Lung (tissue), 12 donors: ENCODE data around the gene YTHDC2. TPM values are rescaled to one million over a fixed set of nuclear protein-coding genes. Genes with fewer than 3 reads are reported as not detected.
A peak's percentile ranks its signal among the peaks of the same experiment; 100 is the strongest.

ENCODE experiments used
- ATAC-seq: fragments of 200-7000 bp; cut with Tn5 transposase; one replicate; pipeline ENCODE4 v1.9.1; 2020; ENCODE audit warnings: moderate number of reproducible peaks; ENCODE audit not compliant: insufficient read depth, low FRiP score
- DNase-seq, 3 donors: peaks; one replicate each; pipeline ENCODE4 v3.0.0-alpha.2; 2013 to 2017
- H3K27ac ChIP-seq, 2 donors: one replicate each; pipeline ENCODE4 v1.5.1; 2013; ENCODE audit warnings: mild to moderate bottlenecking in 2 of 2, moderate library complexity in 2 of 2, control low read depth in 1 of 2, inconsistent platforms in 1 of 2, low read depth in 1 of 2, low read length in 1 of 2
- H3K27me3 ChIP-seq, 3 donors: one replicate each; pipeline ENCODE4 v1.5.1; 2013; ENCODE audit warnings: low read length in 2 of 3; ENCODE audit not compliant: control insufficient read depth in 3 of 3, insufficient read depth in 3 of 3
- H3K36me3 ChIP-seq, 4 donors: one replicate each; pipeline ENCODE4 v1.5.1; 2013; ENCODE audit warnings: low read length in 4 of 4, mild to moderate bottlenecking in 1 of 4, moderate library complexity in 1 of 4; ENCODE audit not compliant: control insufficient read depth in 4 of 4, insufficient read depth in 4 of 4
- H3K4me1 ChIP-seq, 5 donors: one replicate each; pipeline ENCODE4 v1.5.1; 2013; ENCODE audit warnings: low read length in 5 of 5, mild to moderate bottlenecking in 2 of 5, moderate library complexity in 1 of 5; ENCODE audit not compliant: control insufficient read depth in 5 of 5, insufficient read depth in 5 of 5
- H3K4me3 ChIP-seq: one replicate; pipeline ENCODE4 v1.5.1; 2013; ENCODE audit warnings: mild to moderate bottlenecking, control low read depth, moderate library complexity
- H3K9ac ChIP-seq, 2 donors: one replicate each; pipeline ENCODE4 v1.5.1; 2013; ENCODE audit warnings: low read length in 2 of 2, control low read depth in 1 of 2; ENCODE audit not compliant: insufficient read depth in 1 of 2
- H3K9me3 ChIP-seq, 4 donors: one replicate each; pipeline ENCODE4 v1.5.1; 2013; ENCODE audit warnings: low read length in 3 of 4, mild to moderate bottlenecking in 1 of 4, moderate library complexity in 1 of 4; ENCODE audit not compliant: control insufficient read depth in 4 of 4, insufficient read depth in 3 of 4
- WGBS, 2 donors: extraction: QIAGEN DNeasy Blood & Tissue Kit; methylation state at CpG; one replicate each; pipeline ENCODE4 v1.1.7; 2013; 5-methylcytosine and 5-hydroxymethylcytosine counted together
- polyA plus RNA-seq, 2 donors: library from polyadenylated mRNA; stranded (reverse); fragments of 200-250 nt; gene quantifications; one replicate each; pipeline ENCODE4 v1.2.1, GENCODE V29; 2013
- total RNA-seq, 2 donors: library from RNA; depleted of rRNA in 1 of 2; stranded (reverse); fragments of >200 nt in 1 of 2; gene quantifications; one replicate each; pipeline ENCODE4 v1.2.1, GENCODE V29; 2014 to 2021
- TF ChIP-seq, protein P1 (sequence below): IDR thresholded peaks from 2 replicates; pipeline ENCODE4 v1.5.1; 2012; ENCODE audit warnings: mild to moderate bottlenecking; ENCODE audit errors: control extremely low read depth, extremely low read depth
- donor health status: control.
- donor health status: control.
- donor health status: Bipolar disorder and iron deficiency.
- donor health status: healthy.
- donor health status: DM: yes; HTN: yes; CAD: no.

Gene YTHDC2
- total and polyA plus RNA-seq, 4 donors = 8.4 to 49.1 (median 15.4) TPM

- peaks cover 0 to 12% (median 1%) of the 10 kb centered on the region in 4 donors for H3K9me3 ChIP-seq
- H3K4me3 ChIP-seq = peak overlapping the region; percentile 44
- no peak for DNase-seq
- ATAC-seq = peak; percentile 27
- H3K4me1 ChIP-seq = peaks cover 0 to 11% (median 0%) of the 10 kb centered on the region in 5 donors
- no peaks in the 10 kb centered on the region for H3K36me3 ChIP-seq
- H3K9ac ChIP-seq = peak overlapping the region in 1 of 2 donors; percentile 4
- 14 to 23% methylated on average over 20 of the region's 20 CpGs for WGBS, 2 donors
- no peak overlapping the region for H3K27ac ChIP-seq
- H3K27me3 ChIP-seq = peaks cover 5 to 6% (median 6%) of the 10 kb centered on the region in 3 donors
- TF ChIP-seq, protein P1, sequence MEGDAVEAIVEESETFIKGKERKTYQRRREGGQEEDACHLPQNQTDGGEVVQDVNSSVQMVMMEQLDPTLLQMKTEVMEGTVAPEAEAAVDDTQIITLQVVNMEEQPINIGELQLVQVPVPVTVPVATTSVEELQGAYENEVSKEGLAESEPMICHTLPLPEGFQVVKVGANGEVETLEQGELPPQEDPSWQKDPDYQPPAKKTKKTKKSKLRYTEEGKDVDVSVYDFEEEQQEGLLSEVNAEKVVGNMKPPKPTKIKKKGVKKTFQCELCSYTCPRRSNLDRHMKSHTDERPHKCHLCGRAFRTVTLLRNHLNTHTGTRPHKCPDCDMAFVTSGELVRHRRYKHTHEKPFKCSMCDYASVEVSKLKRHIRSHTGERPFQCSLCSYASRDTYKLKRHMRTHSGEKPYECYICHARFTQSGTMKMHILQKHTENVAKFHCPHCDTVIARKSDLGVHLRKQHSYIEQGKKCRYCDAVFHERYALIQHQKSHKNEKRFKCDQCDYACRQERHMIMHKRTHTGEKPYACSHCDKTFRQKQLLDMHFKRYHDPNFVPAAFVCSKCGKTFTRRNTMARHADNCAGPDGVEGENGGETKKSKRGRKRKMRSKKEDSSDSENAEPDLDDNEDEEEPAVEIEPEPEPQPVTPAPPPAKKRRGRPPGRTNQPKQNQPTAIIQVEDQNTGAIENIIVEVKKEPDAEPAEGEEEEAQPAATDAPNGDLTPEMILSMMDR = no peak
These were observed 24.8 kb upstream of the YTHDC2 start for GRCh38 chr5:113488645-113489184.

DNA sequence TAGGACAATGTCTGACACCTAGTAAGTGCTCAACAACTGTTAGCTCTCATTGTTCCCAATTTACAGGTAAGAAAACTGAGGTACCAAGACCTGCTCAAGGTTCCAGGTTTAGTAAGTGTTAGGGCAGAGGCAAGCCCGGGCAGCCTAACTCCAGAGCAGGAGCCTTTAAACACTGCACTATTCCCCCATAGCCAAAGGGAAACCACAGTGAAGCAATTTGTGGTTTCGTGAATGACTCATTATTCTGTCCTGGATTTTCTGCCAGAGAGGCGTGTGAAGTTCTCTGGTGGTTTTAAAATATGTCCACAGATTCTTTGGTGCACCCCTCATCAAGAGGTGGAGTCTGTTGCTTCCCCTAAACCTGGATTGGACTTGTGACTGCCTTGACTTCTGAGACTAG lies 24.2 kb upstream of the YTHDC2 start:
- WGBS, 2 donors = 22 to 25% methylated on average over 3 of the region's 3 CpGs
- Histone ChIP-seq H3K27me3 (peaks cover 5 to 6% (median 6%) of the 10 kb centered on the region in 3 donors), H3K9ac (no peak overlapping the region), H3K9me3 (peaks cover 0 to 12% (median 1%) of the 10 kb centered on the region in 4 donors), H3K36me3 (no peaks in the 10 kb centered on the region), H3K4me1 (peaks cover 0 to 11% (median 0%) of the 10 kb centered on the region in 5 donors), H3K4me3 (no peak overlapping the region), H3K27ac (no peak overlapping the region)
- TF ChIP-seq, protein P1 = no peak
- peak in 1 of 3 donors; percentile 4 for DNase-seq
- ATAC-seq = peak; percentile 83

DNA sequence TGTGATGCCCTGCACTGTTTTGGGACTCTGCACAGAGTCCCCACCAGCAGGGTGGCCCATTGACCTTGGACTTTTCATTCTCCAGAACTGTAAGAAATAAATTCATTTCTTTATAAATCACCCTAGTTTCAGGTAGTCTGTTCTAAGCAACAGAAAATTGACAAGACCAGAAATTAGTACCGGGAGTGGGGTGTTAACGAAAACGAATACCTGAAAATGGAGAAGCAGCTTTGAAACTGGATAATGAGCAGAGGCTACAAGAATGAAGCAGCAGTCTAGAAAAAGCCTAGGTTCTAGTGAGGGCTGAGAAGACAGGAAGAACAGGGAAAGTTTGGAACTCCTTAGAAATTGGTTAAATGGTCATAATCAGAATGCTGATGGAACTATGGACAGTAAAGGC lies 23.2 kb upstream of the YTHDC2 start:
- WGBS, 2 donors = 97 to 99% methylated on average over 3 of the region's 3 CpGs
- peaks cover 5 to 9% (median 6%) of the 10 kb centered on the region in 3 donors for H3K27me3 ChIP-seq

More for the DNA sequence above, 23.2 kb upstream of the YTHDC2 start:
- Histone ChIP-seq H3K4me1 (peaks cover 0 to 11% (median 0%) of the 10 kb centered on the region in 5 donors), H3K4me3 (no peak overlapping the region), H3K9ac (no peak overlapping the region), H3K27ac (no peak overlapping the region), H3K36me3 (no peaks in the 10 kb centered on the region), H3K9me3 (peaks cover 0 to 12% (median 1%) of the 10 kb centered on the region in 4 donors)
- TF ChIP-seq, protein P1 = no peak
- no peak for DNase-seq
- no peak for ATAC-seq
